GM19023 (cell line): Measurements from ENCODE around the gene ATP8B3.
"Not testable (repeated sequence)": the region's sequence is repeated elsewhere in the genome, so short reads cannot be mapped to it uniquely, and the experiment has no call there.

Experiments
- ATAC-seq: cut with Tn5 transposase; IDR thresholded peaks from one replicate; pipeline ENCODE4 v1.9.1; 2021; ENCODE audit warnings: mild to moderate bottlenecking, moderate library complexity; ENCODE audit not compliant: unreplicated experiment

The ATP8B3 gene

DNA sequence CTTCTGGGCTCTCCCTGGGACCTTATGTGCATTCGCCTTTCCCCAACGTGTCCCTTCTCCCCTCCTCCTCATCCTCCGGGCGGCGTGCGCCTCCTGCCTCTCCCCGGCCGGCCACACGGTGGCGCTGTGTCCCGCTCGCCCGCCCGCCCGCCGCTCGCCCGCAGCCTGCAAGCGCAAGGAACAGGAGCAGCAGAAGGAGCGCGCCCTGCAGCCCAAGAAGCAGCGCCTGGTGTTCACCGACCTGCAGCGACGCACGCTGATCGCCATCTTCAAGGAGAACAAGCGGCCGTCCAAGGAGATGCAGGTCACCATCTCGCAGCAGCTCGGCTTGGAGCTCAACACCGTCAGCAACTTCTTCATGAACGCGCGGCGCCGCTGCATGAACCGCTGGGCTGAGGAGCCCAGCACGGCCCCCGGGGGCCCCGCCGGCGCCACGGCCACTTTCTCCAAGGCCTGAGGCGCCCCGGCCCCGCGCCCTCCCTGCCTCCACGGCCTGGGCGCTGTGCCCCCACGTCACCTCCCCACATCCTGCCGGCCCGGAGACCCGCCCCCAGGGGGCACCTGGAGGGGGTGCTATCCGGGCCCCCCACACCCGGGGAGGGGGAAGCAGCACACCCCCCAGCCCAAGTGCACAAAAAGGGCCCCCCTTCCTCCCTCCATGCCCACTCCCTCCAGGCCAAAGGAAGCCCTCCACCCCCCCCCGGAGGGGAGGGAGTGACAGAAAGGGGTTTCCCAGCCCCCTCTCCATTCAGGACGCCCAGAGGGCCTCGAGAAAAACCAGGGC is 36.9 kb downstream of the ATP8B3 start:
- ATAC-seq: no peak

DNA sequence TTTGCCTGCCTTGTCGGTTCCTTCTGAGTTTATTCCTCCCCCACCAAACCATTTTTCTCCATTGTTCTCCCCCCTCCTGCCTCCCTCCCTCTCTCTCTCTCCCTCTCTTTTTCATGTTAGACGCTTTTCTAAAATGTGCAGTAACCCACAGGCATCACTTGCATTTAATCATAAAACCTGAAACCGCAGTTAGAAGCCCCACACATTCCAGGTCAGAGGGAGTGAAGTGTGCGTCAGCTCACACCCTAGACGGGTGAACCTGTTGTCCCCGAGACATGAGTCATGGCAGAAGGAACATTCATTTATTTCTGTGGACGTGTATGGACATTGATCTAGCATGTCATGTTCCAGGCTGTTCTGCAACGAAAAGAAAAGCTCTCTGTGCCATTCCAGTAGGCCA is 38.9 kb downstream of the ATP8B3 start:
- no peak for ATAC-seq

DNA sequence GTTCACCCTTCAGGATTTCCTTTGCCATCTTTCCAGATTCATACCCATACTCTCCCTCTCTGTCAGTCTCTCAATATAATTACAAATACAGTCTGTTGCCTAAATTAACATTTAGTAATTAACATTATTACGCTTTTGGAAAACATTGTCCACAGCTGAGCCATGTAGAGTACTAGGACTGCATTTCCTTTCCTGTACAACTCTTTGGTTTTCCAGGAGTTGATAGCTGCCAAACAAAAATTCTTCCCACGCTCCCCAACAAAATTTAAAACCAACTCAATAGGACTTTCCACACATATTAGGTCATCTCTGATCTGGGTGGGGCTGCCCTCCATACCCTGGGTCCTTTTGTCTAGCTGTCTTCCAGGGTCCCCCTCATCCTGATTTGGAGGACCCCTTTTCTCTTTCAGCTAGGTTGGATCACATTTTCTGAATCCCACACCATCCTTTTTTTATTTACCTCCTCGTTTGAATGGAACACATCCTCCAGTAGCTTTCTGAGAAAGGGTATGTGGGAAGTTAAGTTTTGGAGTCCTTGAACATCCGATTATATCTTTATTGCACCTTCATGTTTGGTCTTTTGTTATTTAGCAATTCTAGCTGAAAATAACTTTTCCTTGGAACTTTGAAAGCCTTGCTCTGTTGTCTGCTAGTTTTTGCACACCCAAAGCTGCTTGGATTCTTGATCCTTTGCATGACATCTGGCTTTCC is 41.1 kb downstream of the ATP8B3 start:
- ATAC-seq: no peak

DNA sequence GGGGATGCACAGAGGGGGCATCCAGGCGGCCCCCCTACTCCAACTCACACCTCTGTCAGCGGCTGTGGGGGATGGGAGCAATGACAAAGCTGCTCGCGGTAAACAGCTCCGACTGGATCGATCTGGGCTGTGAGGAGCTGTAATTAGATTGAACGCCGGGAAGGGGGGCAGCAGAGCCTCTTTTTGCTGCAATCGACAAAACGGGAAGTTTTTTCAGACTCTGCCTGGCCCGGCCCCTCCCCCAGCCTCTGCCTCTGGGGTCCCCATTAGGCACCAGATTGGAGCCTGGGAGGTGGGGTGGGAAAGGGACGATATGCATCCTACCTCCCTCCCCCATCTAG is 42.5 kb downstream of the ATP8B3 start:
- ATAC-seq: no peak

DNA sequence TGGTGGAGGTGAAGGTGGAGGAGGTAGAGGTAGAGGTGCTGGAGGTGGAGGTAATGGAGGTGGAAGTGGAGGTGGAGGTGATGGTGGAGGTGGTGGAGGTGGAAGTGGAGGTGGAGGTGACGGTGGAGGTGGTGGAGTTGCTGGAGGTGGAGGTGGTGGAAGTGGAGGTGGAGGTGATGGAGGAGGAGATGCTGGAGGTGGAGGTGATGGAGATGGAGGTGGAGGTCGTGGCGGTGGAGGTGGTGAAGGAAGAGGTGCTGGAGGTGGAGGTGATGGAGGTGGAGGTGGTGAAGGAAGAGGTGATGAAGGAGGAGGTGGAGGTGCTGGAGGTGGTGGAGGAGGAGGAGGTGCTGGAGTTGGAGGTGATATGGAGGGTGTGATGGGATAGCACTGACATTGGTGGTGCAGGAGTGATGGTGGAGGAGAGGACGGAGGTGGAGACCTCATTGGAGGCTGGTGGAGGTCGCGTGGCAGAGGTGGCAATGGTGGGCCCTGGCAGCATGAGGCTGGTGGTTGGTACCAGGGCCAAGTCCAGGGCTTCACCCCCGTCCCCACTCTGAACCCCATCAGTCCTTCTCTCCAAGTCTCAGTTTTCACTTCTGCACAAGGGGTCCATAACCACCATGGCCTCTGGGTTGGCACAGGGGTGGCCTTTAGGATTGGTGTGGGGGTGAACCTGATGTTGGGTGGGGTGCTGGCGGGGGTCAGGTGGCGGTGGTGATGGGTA is 43.0 kb downstream of the ATP8B3 start:
- no peak for ATAC-seq

DNA sequence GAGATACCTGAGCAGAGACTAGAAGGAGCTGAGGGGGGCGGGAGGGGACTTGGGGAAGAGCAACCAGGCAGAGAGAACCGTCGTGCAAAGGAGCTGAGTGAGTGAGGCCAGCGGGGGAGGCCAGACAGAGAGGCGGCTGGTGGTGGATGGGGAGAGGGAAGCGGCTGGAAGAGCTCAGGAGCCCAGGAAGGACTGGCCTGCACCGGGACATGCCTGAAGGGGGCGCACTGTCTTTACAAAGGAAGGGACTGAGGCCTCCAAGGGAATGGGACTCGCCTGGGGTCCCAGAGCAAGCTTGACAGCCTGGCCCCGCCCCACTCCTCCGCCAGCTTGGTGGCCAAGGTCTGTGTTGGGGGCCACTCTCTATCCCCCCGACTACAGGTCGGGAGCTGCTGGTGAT is 43.8 kb downstream of the ATP8B3 start:
- no peak for ATAC-seq

DNA sequence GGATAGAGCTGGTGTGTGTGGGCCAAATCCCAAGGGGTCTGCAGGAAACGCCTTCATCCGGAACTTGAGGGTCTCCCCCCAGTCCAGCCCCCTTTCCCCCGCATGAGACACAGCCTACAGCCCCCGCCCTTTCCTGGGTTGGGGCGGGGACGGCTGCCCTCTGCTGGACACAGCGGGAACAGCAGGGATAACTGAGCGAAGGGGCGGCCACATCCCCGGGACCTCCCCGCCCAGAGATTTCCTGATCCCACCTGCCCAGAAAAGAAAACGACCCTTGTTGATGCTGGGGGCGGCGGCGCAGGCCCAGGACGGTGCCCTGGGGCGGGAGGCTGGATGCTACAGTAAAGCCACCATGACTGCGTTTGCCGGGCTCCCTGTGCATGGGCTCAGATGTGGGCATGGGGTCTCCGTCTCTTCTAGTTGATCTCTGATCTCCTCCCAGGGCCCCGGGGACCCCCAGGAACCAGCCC is 44.6 kb downstream of the ATP8B3 start:
- ATAC-seq: no peak

DNA sequence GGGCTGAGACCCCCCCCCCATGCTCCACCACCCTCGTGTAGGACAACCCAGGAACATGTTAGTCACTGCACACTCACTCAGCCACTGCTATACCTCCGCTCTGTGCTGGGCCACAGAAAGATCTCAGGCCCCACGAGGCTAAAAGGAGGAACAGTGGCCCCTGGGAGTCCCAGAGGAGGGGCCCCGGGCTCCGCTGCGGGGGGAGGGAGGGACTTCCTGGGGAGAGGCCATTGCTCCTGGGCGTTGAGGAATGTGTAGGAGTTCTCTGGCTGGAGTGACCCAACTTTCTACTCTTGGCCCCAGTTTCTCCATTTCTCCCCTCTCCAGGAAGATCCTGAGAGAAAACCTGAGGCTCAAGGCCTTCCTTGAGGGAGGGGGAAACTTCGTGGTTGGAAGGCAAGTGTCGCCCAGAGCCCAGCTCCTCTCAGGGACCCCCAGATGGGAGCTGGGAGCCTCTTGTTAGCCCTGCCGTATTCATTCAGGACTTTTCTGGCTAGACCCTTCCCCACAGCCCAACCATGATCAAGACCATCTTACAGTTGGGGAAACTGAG is 45.2 kb downstream of the ATP8B3 start:
- ATAC-seq: no peak

DNA sequence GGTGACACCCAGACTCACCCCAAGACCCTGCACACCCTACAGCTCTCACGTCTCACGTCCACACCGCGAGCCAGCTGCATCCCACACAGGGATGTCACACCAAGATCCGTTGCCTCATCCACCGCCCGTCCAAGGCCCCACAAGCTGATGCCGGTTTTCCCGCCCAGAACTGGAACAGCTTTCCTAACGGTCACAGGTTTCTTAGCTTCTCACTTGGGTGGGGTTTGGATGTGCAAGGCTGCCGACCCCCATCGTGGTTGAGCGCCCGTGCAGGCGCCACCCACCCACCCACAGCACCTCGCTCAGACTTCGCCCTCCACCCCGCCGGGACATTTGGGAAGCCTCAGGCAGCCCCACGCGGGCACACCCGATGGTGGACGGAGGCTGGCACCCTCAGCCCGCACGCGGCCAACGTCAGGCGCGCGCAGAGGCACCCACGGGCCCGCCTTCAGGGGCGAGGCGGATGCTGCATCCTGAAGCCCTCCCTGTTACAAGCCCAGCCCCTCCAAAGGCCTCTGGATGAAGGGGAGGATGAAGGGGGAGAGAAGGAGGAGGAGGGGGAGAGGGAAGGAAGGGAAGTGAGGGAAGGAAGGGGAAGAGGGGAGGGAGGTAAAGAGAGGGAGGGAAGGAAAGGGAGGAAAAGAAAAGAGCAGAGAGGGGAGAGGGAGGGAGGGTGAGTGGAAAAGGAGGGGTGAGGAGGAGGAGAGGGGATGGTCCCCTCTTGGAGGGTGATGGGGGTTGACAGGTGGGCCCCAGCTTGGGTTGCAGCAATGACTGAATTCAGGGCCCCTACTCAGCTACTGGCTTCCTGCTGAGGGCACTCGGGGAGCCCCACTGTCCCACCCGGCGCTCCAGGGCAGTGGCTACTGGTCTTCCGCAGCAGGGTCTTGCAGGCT is 45.9 kb downstream of the ATP8B3 start:
- no peak for ATAC-seq

DNA sequence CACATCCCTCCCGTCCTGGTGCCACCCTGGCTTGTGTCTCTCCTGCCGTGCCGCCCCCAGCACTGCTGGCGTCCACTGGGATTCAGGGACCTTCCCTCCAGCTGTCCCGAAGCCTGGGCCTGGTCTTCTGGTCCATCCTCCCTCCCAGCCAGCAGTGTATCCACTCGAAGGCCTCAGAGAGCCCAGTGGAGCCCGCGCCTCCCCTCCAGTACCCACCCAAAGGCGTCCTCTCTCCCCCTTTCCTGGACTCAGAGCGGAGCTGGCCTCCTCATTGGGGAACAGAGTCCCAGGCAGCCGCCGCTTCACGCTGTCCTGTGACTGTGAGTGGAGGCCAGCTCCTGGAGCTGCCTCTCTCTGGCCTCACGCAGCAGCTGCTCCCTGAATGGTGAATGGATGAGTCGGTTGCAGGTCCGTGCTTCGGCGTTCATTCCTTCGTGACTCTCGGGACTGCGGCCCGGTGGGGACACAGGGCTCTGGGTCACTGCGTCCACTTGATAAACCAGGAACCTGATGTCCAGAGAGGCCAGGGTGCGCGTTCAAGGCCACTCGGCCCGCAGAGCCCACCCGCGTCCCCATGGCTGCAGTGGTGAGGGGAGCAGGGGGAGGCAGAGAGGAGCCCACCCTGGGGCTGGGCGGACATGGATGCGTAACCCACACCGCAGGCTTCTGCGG is 46.7 kb downstream of the ATP8B3 start:
- no peak for ATAC-seq

DNA sequence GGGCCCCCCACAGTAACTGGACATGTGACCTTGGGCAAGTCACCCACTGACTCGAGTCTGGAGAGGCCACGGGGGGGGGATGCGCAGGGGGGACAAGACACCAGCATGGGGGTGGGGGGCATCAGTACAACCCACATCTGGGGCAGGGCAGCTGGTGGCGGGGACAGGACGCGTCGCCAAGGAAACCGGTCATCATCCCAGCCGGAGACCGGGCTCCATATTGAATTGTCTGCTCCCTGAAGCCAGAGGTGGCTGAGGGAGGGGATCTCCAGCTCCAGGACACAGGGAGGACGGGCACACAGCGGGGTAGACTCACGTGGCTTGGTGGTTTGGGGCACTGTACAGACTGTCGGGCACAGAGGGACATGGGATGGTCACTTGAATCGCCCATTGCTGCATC is 47.3 kb downstream of the ATP8B3 start:
- ATAC-seq: no peak

DNA sequence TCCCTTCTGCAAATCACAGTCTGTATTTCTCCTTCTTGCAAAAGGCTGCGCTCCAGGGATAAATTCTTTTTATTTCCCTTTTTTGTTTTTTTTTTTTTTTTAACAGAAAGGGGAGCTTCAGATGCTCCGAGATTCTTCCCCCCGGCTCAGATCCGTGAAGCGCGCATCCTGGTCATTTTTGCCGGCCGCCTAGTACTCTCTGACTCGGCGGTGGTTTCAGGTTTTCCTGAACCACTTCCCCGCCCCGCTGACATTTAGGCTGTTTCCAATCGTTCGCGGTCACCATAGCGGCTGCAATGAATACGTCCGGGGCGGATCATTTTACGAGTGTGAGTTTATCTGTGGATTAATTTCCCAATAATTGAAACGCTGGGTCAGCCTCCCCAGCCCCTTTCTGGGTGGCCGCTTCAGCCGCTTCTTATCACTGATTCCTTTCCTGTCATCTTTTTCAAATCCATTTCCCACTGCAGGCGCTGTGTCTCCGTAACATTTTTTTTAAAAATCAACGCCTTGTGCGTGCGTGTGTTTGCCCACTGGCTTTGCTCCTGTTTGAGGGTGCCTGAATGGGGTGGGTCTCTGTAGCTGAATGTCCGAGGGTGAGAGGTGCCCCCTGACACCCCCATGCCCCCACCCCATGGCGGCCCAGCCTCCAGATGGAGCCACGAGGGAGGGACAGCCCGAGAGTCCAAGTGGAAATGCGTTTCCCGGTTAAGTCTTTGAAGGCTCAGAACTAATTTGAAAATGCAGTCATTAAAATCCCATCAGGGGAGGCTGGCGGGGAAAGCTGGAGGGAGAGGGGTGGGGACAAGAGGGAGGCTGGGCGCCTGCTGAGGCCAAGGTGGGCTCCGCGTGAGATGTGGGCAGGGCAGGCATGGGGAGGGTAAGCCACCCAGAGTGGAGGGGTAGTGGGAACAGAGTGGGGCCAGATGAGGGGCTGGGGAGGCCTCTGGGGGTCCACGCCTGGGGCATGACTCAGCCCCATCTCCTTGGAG is 48.1 kb downstream of the ATP8B3 start:
- ATAC-seq: no peak

DNA sequence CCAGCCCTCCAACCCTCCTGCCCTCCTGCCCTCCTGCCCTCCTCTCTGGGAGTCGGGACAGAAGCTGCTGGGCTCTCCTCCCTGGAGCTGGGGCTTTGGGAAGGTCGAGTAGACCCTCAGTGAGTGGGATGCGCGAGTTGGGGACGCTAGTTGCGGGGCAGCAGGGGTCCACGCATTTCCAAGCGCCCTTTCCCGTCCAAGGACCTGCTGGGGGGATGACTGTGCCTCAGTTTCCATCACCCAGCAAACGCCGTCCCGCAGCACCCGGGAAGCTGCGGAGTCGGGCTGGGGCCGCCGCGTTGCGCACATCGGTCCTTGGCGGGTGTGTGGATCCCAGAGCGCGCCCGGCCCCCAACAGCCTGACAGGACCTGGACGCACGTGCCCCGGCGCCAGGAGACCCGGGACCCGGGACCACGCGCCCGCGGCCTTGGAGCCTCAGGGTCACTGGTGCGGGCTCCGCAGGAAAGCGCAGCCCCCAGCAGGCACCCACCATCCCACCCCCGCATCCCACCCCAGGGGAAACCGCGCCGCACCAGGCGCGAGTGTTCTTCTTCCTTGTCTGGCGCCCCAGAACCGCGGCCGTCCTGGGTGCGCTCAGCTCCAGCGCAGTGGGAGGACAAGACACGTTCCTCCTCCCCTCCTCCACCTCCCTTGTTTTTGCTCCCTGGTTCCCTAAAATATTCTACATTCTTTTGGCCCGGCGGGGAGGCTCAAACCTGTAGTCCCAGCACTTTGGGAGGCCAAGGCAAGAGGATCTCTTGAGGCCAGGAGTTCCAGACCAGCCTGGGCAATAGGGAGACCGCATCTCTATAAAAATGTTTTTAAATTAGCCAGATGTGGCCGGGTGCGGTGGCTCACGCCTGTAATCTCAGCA is 49.6 kb downstream of the ATP8B3 start:
- no peak for ATAC-seq

DNA sequence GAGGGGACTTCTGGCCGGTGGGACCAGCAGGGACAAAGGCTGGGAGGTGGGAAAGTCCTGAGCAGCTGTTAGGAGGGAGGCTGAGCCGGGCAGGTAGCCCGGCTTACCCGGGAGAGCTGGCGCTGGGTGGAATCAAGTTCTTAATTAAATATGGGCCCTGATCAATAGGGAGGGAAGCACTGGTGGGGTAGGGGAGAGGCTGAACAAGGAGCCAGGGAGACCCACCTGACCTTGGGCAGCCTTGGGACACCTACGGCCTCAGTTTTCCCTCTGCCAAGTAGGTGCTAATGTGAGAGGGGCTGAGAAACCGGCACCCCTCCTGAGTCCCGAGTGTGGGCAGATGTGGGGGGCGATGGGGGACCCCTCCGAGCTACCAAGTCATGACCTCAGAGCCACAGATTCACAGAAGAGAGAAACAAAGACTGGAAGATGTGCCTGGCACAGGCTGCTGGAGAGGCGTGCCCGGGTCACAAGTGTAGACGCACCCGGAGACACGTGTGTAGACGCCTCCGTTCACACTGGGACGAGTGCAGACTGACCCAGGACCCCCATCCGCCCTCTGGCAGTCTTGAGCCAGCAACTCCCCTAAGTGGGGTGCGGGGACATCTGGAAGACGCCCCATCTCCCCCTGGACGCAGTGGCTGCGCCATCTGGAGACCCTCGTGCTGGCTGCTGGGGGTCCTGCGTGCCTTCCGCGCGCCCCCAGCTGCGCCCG is 50.4 kb downstream of the ATP8B3 start:
- no peak for ATAC-seq

DNA sequence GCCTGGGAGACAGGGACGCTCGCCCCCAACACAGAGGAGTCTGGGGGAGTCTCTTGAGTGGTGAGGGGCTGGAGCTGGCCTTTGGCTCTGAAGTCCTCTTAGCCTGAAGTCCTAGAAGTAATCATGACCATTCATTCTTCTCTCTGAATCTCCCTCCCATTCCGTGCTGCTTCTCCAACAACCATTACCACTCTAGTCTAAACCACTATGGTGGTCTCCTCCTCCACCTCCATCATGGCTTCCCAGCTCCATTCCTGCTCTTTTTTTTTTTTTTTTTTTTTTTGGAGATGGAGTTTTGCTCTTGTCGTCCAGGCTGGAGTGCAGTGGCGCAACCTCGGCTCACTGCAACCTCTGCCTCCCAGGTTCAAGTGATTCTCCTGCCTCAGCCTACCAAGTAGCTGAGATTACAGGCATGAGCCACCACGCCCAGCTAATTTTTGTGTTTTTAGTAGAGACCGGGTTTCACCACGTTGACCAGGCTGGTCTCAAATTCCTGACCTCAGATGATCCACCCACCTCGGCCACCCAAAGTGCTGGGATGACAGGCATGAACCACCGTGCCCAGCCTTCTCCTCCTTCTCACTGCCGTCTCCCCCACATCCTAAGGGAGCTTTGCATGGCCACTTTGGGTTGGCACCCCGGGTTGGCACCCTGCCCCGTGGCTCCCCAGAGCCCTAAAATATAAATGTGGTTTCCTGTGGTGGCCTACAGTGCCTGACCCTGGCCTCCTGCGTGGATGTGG is 51.1 kb downstream of the ATP8B3 start:
- not testable (repeated sequence) for ATAC-seq

DNA sequence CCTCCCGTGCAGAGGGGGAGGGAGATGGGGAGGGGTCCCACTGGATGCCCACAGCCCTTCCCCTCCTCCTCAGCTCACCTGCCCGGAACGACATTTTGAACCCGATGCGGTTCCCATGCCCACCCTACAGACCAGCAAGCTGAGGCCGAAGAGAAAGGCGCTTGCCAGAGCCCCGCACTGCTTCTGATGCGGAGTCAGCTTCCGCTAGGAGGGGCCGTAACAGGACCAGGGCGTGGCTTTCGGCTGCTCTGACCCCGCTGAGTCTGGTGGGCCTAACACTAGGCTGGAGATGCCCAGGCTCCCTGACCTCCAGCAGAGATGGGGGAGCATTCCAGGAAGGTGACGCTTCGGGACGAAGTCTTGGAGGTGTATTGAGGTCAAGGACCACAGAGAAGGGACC is 52.1 kb downstream of the ATP8B3 start:
- no peak for ATAC-seq
